SK-N-MC (cell line): ENCODE data around the gene IL5.

Experiments used
- DNase-seq: peaks from one replicate; pipeline ENCODE4 v3.0.0-alpha.2; 2011; ENCODE audit warnings: low read depth, low spot score
- H3K27ac ChIP-seq: fragments of 200-600 bp; sonication (generic); 2 replicates; pipeline ENCODE4 v1.5.1; 2016; ENCODE audit warnings: mixed run types
- H3K36me3 ChIP-seq: fragments of 200-600 bp; sonication (generic); 2 replicates; pipeline ENCODE4 v1.6.1; 2017; ENCODE audit warnings: antibody characterized with exemption, low read length, mixed read lengths; ENCODE audit not compliant: insufficient read depth
- H3K4me3 ChIP-seq: fragments of 200-600 bp; sonication (generic); 2 replicates; pipeline ENCODE4 v1.5.1; 2016
- H3K9ac ChIP-seq: fragments of 200-600 bp; sonication (generic); 2 replicates; pipeline ENCODE4 v1.8.0; 2017; ENCODE audit warnings: mixed run types, mixed read lengths; ENCODE audit not compliant: insufficient read length
- H3K9me3 ChIP-seq: fragments of 200-600 bp; sonication (generic); 2 replicates; pipeline ENCODE4 v1.6.1; 2017; ENCODE audit warnings: low read depth, mild to moderate bottlenecking, antibody characterized with exemption, low read length, moderate library complexity, mixed read lengths
- EZH2 ChIP-seq: fragments of 200-600 bp; sonication (generic); IDR thresholded peaks from one replicate; pipeline ENCODE4 v1.6.1; 2017; ENCODE audit warnings: antibody characterized with exemption
- FOXP2 ChIP-seq: optimal IDR thresholded peaks from 2 replicates; pipeline ENCODE3; 2011; ENCODE audit warnings: mild to moderate bottlenecking, moderate library complexity; ENCODE audit not compliant: insufficient read depth; ENCODE audit errors: extremely low read length, control extremely low read depth
- POLR2AphosphoS5 ChIP-seq: IDR thresholded peaks from 2 replicates; pipeline ENCODE4 v1.6.1; 2012; ENCODE audit warnings: mild to moderate bottlenecking, low read depth, low read length, borderline replicate concordance

Gene IL5

GRCh38 chr5:132495667-132496190 is 47.6 kb downstream of the IL5 start:
- TF ChIP-seq EZH2 (no peak), POLR2AphosphoS5 (no peak)
- H3K4me3 ChIP-seq: peak overlapping the region; percentile 81
- H3K9me3 ChIP-seq: no peaks in the 10 kb centered on the region
- no peak for DNase-seq
- H3K27ac ChIP-seq: no peak overlapping the region
- H3K36me3 ChIP-seq: no peaks in the 10 kb centered on the region
- H3K9ac ChIP-seq: peak overlapping the region; percentile 51

GRCh38 chr5:132493821-132494220 is 49.5 kb downstream of the IL5 start:
- Histone ChIP-seq H3K4me3 (no peak overlapping the region), H3K27ac (no peak overlapping the region), H3K36me3 (no peaks in the 10 kb centered on the region), H3K9ac (no peak overlapping the region), H3K9me3 (no peaks in the 10 kb centered on the region)
- TF ChIP-seq FOXP2: no peak
- TF ChIP-seq EZH2: no peak
- TF ChIP-seq POLR2AphosphoS5: no peak
- no peak for DNase-seq

GRCh38 chr5:132493241-132493640 is 50.1 kb downstream of the IL5 start:
- H3K4me3 ChIP-seq: no peak overlapping the region
- H3K36me3 ChIP-seq: no peaks in the 10 kb centered on the region
- no peaks in the 10 kb centered on the region for H3K9me3 ChIP-seq
- TF ChIP-seq EZH2 (no peak), POLR2AphosphoS5 (no peak), FOXP2 (no peak)
- DNase-seq: no peak
- no peak overlapping the region for H3K27ac ChIP-seq
- no peak overlapping the region for H3K9ac ChIP-seq

- no peak overlapping the region for H3K27ac ChIP-seq
- no peaks in the 10 kb centered on the region for H3K9me3 ChIP-seq
- H3K9ac ChIP-seq: no peak overlapping the region
- H3K4me3 ChIP-seq: no peak overlapping the region
- no peak for TF ChIP-seq EZH2
- TF ChIP-seq POLR2AphosphoS5: no peak
- TF ChIP-seq FOXP2: no peak
- no peaks in the 10 kb centered on the region for H3K36me3 ChIP-seq
- no peak for DNase-seq
Measured at GRCh38 chr5:132492386-132493125, 50.8 kb downstream of the IL5 start.
